ENCODE results near the gene ZNF3.

The ZNF3 gene

GRCh38 chr7:100088621-100089457, 7.3 kb upstream of the ZNF3 start, which contains the start of gene COPS6:
Gene COPS6, plus strand, starts transcription at chr7:100088969. Its CDS starts 22 bp downstream, at chr7:100088991.
- in situ Hi-C loops (cut with MboI; ENCODE audit: low sequenced_read_pairs), result no loop called here

- in situ Hi-C loops (cut with MboI; ENCODE audit: low sequenced_read_pairs), result no loop called here
These were observed 6.6 kb upstream of the ZNF3 start for GRCh38 chr7:100088095-100088620.

- in situ Hi-C loops (cut with MboI; ENCODE audit: low sequenced_read_pairs), result no loop called here
These were observed 5.7 kb upstream of the ZNF3 start for GRCh38 chr7:100087055-100087750.

- in situ Hi-C loops (cut with MboI; ENCODE audit: low sequenced_read_pairs), result no loop called here
These were observed 4.0 kb upstream of the ZNF3 start for GRCh38 chr7:100085515-100085914.

- in situ Hi-C loops (cut with MboI; ENCODE audit: low sequenced_read_pairs), result no loop called here
These were observed 1.5 kb upstream of the ZNF3 start for GRCh38 chr7:100082978-100083377.

GRCh38 chr7:100080907-100081534, 502 bp downstream of the ZNF3 start:
- in situ Hi-C loops (cut with MboI; ENCODE audit: low sequenced_read_pairs), result no loop called here

- in situ Hi-C loops (cut with MboI; ENCODE audit: low sequenced_read_pairs), result no loop called here
These were observed 2.4 kb downstream of the ZNF3 start for GRCh38 chr7:100079024-100079560.

GRCh38 chr7:100077205-100077604, 4.3 kb downstream of the ZNF3 start:
- in situ Hi-C loops (cut with MboI; ENCODE audit: low sequenced_read_pairs), result no loop called here

- in situ Hi-C loops (cut with MboI; ENCODE audit: low sequenced_read_pairs), result no loop called here
These were observed 6.1 kb downstream of the ZNF3 start for GRCh38 chr7:100075418-100075817.

- in situ Hi-C loops (cut with MboI; ENCODE audit: low sequenced_read_pairs), result no loop called here
These were observed 6.7 kb downstream of the ZNF3 start for GRCh38 chr7:100074841-100075240.

GRCh38 chr7:100072462-100072861, 9.1 kb downstream of the ZNF3 start:
- in situ Hi-C loops (cut with MboI; ENCODE audit: low sequenced_read_pairs), result no loop called here

- in situ Hi-C loops (cut with MboI; ENCODE audit: low sequenced_read_pairs), result no loop called here
These were observed 10.4 kb downstream of the ZNF3 start for GRCh38 chr7:100071018-100071723.

GRCh38 chr7:100069991-100070390, 11.5 kb downstream of the ZNF3 start:
- in situ Hi-C loops (cut with MboI; ENCODE audit: low sequenced_read_pairs), result no loop called here

GRCh38 chr7:100066953-100067352, 14.6 kb downstream of the ZNF3 start:
- in situ Hi-C loops (cut with MboI; ENCODE audit: low sequenced_read_pairs), result no loop called here

- in situ Hi-C loops (cut with MboI; ENCODE audit: low sequenced_read_pairs), result no loop called here
These were observed 15.9 kb downstream of the ZNF3 start for GRCh38 chr7:100065452-100066186.

- in situ Hi-C loops (cut with MboI; ENCODE audit: low sequenced_read_pairs), result no loop called here
These were observed 17.4 kb downstream of the ZNF3 start for GRCh38 chr7:100064162-100064561.

- in situ Hi-C loops (cut with MboI; ENCODE audit: low sequenced_read_pairs), result no loop called here
These were observed 18.1 kb downstream of the ZNF3 start for GRCh38 chr7:100063376-100063775.

GRCh38 chr7:100061518-100062193, 19.9 kb downstream of the ZNF3 start:
- in situ Hi-C loops (cut with MboI; ENCODE audit: low sequenced_read_pairs), result no loop called here

- in situ Hi-C loops (cut with MboI; ENCODE audit: low sequenced_read_pairs), result no loop called here
These were observed 22.2 kb downstream of the ZNF3 start for GRCh38 chr7:100059251-100059739.
